ENCODE data around the gene DSCAML1.

GRCh38 chr11:117771841-117772240 lies 25.2 kb downstream of the DSCAML1 start:
- TF ChIP-seq POLR2A (IDR thresholded peaks at IDR 0.05): no peak
- TF ChIP-seq EP300 (IDR thresholded peaks at IDR 0.05): no peak
